IPS-18c (cell line): ENCODE data around the gene PJVK.
"Not testable (repeated sequence)": the region's sequence is repeated elsewhere in the genome, so short reads cannot be mapped to it uniquely, and the experiment has no call there.

Experiments used
- H3K4me3 ChIP-seq: 2 replicates; pipeline ENCODE4 v1.7.0; 2013; ENCODE audit warnings: low read depth, mild to moderate bottlenecking, low read length, moderate library complexity; ENCODE audit not compliant: insufficient read depth
- H3K9me3 ChIP-seq: one replicate; pipeline ENCODE4 v1.6.1; 2013; ENCODE audit warnings: mild to moderate bottlenecking, low read length, moderate library complexity; ENCODE audit not compliant: control insufficient read depth, insufficient read depth

The PJVK gene, protein sequence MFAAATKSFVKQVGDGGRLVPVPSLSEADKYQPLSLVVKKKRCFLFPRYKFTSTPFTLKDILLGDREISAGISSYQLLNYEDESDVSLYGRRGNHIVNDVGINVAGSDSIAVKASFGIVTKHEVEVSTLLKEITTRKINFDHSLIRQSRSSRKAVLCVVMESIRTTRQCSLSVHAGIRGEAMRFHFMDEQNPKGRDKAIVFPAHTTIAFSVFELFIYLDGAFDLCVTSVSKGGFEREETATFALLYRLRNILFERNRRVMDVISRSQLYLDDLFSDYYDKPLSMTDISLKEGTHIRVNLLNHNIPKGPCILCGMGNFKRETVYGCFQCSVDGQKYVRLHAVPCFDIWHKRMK

DNA sequence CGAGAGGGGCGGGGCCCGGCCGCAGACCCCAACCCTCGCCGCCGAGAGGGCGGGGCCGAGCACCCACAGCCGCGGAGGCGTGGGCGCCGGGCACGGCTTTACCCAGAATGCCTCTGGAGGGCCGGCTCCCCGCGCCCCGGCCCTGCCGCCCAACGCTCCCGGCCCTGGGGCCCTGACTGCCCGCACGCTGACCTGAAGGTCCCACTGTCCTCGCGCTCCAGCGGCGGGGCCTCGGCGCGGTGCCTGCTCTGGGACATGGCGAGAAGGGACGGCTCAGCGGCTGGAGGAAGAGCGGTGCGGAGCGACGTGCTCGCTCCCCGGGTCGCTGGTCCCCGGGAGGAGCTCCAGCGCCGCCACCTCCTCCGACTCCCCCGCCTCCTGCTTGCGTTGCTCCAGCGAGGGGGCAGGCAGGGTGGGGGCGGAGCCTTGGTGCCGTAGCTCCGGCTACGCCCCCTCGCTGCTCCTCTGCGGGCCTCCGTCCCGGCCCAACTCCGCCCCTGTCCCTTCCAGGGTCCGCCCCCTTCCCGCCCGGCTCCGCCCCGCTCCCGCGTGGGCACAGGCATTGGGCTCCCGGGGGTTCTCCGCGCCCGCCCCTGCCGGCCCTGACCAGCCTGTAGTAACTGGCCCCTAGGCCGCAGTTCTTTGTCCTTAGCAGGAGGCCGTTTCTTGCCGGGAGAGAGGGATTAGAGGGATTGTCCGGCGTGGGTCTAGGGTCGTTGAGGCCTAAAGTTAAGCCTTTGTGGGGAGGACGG, at the start of gene PJVK, which contains the start of gene PRKRA:
TSS of gene PJVK (plus strand) at position 605 of the 752 bp plus-strand sequence. CDS start 2,032 bp downstream, outside the sequence.
TSS of gene PRKRA (minus strand) at position 402 of the 752 bp plus-strand sequence. CDS start at position 257, 145 bp downstream.
- Histone ChIP-seq H3K9me3 (peaks cover 2% of the 10 kb centered on the region), H3K4me3 (peak within 1 kb of the TSS; percentile 64)

DNA sequence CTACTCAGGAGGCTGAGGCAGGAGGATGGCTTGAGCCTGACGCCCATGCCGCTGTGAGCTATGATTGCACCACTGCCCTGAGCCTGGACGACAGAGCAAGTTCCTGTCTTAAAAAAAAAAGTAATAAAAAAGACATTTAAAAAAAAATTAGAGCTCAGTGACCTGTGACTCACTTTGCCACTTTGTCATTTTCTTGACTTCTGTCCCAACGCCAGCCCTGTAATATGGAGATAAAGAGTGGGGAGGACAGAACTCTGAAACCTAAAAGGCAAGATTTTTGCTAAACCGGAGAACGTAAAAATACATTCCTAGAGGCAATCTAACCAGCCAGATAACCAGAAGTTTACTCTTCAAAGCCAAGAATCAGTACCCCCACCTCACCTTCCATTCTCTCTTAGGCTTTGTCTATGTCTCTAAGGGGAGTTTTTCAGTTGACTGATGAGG, 49.2 kb upstream of the PJVK start:
- no peaks in the 10 kb centered on the region for H3K9me3 ChIP-seq
- H3K4me3 ChIP-seq, result no peak overlapping the region

DNA sequence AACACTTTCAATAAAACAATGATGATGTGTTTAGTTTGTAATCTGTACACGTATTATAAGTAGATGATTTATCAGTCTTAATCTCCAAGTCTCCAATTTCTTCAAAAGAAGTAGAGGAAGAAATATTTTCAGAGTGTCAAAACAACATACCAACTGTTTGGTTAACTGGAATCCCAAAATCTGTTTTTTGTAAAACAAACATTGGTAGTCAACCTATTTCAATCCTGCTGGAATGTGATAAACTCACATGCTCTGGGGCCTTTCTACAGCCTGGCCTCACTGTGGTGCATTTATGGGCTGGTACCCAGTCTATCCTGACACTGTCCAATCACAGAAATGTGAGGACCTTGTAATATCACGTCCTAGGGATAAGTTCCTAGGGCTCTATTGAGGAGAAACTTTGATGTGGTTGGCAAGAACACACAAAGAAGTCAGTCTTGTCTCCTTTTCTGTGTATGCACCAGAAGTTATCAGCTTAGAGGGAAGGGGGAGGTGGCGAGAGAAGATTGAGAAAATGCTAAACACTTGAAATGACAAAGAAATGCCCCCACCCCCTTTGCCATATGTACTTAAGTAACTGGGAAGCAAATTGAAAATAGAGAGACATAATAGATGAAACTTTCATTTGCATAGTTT, 47.4 kb upstream of the PJVK start:
- H3K4me3 ChIP-seq, result no peak overlapping the region
- no peaks in the 10 kb centered on the region for H3K9me3 ChIP-seq

DNA sequence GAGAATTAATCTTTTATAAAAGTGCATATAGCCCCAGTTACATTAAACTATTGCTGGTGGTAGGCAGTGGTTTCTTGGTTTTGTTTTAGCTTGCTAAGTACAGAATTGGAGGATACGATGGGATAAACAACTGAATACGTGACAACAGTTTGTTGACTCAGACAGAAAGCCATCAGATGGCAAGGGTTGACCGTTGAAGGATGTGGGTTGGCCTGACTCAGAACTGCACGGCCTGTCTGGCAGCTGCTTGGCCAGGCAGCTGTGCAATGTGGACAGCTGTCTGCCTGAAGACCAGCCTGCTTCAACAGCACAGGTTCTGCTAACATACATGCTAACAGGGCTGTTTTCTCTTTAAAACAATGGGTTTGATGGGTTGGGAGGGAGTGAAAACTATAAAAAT, 46.8 kb upstream of the PJVK start:
- H3K4me3 ChIP-seq, result no peak overlapping the region
- no peaks in the 10 kb centered on the region for H3K9me3 ChIP-seq

DNA sequence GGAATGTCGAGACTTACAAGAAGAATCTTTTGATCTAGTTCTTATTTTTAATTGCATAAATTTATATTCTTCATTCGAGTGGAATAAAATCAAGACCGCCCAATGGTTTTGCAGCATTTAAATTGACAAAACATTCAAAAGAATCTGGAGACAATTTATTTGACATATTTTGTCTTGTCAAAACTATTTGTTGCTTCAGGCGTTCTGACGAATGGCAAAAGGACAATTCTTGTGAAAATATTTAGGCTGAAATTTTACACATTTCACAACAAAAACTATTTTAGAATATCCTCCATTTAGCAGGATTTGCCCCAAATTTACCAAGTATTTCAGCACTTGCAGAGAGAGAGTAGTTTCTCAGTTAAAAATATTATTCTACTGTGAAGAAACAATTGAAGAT, 41.9 kb upstream of the PJVK start:
- Histone ChIP-seq H3K9me3 (no peaks in the 10 kb centered on the region), H3K4me3 (no peak overlapping the region)

DNA sequence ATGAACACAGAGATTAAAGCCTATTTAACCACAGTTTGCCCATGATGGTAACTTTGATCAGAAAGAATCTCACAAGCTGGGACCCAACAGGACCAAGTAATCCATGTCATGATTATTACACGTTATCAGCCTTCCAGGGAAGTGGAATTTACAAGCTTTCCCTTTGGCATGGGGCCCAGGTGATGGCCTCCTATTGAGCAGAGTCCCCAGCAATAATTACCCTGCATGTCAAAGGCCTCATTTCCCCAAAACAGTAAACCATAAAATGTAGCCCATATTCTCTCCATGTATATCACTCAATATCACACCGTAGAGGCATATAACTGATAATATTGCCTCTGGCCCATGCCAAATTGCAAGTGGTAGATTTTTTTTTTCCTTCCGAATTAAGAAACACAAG, 39.1 kb upstream of the PJVK start:
- Histone ChIP-seq H3K9me3 (no peaks in the 10 kb centered on the region), H3K4me3 (no peak overlapping the region)

DNA sequence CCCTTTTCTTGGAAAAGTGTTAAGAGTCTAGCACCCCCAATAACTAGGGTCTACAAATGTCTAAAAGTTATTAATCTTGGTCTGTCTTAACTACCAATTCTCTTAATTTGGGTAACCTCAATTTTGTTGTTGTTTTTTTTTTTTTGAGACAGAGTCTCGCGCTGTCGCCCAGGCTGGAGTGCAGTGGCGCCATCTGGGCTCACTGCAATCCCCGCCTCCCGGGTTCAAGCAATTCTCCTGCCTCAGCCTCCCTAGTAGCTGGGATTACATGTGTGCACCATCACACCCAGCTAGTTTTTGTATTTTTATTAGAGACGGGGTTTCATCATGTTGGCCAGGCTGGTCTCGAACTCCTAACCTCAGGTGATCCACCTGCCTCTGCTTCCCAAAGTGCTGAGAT, 38.7 kb upstream of the PJVK start:
- H3K4me3 ChIP-seq, H3K9me3 ChIP-seq: not testable (repeated sequence)

DNA sequence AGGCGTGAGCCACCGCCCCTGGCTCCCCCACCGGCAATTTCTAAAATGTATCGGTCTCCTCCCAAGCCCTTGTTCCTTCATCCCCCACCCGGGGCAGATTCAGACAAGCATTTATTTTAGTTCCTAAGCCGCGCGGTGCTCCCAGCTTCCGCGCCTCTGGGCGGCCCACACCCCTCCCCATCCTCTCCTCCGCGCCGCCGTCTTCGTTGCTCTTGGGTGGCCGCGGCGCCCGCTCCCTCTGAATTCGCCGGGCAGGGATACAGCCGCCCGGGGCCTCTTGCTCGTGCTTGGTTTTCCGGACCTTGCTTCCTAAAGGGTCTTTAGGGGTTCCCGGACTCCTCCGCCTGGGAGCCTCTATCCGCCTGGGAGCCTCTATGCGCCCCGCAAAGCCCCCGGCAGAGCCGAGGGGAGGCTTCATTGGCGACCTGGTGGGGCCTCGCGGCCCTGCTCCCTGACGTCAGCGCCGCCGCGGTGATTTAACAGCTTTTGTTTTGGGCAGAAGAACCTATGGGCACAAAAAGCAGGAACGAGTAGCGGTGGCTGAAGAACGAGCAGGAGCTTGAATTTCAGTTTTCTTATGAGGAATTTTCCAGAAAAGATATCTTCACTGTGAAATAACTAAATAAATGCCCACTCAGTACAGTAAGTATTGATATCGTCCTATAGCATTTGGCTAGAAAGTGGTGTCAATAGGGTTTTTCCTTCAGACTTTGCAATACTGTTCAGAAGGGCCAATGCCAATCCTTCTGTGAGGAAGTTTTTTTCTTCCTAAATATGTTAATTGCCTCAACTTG, 37.5 kb upstream of the PJVK start:
- Histone ChIP-seq H3K4me3 (peak overlapping the region; percentile 75), H3K9me3 (no peaks in the 10 kb centered on the region)

DNA sequence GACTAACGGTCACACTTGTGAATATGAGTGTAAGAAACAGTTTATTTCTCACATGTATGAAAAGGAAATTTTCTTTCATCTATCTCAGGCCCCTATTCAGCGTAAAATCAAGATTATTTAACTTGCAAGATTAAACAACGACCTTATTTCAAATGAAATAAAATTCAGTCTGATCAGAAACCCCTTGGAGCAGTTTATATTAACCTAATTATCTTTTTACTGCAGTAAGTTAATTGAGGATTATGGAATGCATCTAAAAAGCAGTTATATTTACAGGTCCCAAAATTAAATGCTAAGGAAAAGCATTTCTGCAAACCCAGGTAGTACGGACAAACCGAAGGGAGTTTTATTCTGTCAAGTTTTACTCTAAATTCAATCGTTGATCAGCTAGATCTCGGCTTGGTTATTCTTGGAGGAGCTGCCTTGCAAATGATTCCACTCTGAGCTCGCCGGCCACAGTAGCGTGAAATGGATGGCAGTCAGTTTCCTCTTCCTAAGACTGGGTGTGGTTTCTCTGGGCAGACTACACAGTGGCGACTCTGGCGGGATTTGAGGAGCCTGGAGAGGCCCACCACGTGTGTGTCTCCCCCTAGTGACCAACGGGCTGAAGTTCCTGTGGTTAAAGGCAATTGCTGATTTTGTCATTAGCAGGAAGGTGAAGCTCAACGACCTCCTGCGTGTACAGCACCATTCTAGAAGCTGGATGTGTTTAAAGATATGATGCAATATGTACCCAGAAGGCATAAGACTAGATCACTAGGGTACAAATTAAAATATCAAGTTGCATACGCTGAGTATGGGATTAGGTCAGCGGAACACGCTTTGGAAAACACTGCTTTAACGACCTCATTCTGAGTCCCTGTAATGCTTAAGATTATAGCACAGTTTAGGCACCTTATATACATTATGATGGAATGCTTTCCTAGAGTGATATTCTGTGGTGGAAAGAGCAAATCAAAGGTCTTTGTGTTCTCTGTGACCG, 36.6 kb upstream of the PJVK start:
- H3K4me3 ChIP-seq, result peak overlapping the region; percentile 75
- H3K9me3 ChIP-seq, result no peaks in the 10 kb centered on the region

DNA sequence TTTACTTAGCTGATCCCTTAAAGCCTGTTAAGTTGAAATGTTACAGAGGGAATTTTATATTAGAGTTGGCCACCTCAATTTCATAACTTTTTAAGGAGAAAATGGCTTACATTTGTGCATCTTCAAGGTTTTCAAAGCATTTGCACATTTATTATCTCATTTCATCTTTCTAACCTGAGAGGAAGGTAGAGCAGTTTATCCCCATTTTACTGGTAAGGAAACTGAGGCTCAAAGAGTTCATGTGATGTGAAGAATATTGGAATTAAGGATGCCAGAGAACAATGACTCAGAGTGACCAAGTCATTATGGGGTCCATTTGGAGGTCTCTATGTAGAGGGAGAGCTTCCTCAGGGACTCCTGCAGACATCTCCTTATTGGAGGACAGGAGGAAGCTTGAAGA, 35.2 kb upstream of the PJVK start:
- H3K4me3 ChIP-seq, result no peak overlapping the region
- H3K9me3 ChIP-seq, result no peaks in the 10 kb centered on the region

DNA sequence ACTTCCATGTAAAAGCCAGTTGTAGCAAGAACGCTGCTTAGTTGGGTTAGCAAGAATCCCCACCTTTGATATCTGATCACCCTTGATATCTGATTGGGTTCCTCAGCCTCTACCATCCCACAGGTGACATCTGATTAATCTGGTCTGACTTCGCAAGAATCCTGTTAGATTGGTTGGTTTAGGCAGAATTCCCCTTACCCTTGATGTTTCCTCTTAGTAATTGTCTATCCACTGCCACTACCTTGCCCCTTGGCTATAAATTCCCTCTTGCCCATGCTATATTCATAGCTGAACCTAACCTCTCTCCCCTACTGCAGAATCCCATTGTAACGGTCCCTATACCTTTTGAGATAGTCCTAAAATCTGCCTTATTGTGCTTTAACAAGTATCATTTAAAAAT, 33.3 kb upstream of the PJVK start:
- H3K4me3 ChIP-seq, result no peak overlapping the region
- H3K9me3 ChIP-seq, result no peaks in the 10 kb centered on the region

DNA sequence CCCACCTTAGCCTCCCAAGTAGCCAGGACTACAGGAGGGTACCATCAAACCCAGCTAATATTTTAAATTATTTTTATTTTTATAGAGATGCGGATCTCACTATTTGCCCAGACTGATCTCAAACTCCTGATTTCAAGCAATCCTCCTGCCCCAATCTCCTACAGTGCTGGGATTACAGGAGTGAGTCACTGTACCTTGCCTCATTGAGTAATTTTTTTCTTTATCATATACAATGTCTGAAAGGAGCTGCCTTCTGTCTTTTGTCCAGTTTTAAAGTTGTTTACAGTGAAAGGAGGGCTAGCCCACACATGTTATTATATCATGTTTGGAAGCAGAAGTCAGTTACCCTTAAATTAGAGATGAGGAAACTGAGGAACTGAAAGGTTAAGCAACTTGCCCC, 32.8 kb upstream of the PJVK start:
- Histone ChIP-seq H3K4me3 (no peak overlapping the region), H3K9me3 (no peaks in the 10 kb centered on the region)

DNA sequence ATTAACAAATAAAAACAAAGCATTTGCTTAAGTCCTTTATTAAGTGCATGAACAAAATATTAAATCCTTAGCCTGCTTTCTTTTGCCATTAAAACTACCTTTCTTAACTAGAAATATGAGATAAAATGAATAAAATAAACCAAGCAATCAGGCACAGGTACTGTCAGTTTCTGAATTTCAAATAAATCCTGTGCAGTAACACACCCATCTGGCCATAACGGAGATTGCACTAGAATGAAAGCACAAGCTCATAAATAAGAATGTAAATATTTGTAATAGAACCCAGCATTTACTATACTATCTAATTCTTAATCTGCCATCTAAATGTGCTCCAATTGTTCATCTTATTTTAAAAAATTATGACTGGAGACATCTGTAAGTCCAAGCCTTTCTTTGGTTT, 32.1 kb upstream of the PJVK start:
- no peak overlapping the region for H3K4me3 ChIP-seq
- no peaks in the 10 kb centered on the region for H3K9me3 ChIP-seq

DNA sequence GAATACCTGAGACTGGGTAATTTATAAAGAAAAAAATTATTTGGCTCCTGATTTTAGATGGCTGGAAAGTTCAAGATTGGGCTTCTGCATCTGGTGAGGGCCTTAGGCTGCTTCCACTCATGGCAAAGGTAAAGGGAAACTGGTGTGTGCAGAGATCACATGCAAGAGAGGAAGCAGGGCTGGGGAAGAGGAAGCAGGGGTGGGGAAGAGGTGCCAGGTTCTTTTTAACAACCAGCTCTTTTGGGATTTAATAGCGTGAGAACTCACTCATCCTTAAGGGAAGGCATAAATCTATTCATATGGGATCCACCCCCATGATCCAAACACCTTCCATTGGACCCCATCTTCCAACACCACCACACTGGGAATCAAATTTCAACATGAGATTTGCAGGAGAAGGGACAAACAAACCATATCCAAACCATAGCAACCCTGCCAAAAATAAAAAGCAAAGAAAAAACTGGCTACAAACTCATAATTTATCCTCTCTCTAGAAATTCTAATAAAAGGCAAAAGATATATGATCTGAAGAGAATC, 30.6 kb upstream of the PJVK start:
- H3K9me3 ChIP-seq, result no peaks in the 10 kb centered on the region

DNA sequence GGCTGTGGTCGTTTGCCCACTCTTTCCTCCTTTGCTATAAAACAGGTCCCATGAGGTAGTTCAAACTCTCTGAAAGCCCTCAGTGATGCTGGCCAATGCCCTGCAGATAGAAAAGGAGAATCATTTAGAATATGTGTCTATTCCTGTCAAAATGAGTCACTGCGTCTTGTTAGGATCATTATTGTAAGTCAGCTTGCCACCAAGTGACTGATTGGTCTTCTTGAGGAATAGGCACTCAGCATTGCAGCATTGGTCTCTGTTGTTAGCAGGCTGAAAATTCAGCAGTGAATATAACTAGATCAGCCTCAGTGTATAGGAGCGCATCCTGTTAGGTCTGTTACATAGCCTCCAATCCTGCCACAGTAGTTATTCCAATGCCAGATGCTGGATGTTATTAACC, 29.1 kb upstream of the PJVK start:
- H3K4me3 ChIP-seq, result no peak overlapping the region
- H3K9me3 ChIP-seq, result no peaks in the 10 kb centered on the region

More for the DNA sequence above, 30.6 kb upstream of the PJVK start:
- no peak overlapping the region for H3K4me3 ChIP-seq

DNA sequence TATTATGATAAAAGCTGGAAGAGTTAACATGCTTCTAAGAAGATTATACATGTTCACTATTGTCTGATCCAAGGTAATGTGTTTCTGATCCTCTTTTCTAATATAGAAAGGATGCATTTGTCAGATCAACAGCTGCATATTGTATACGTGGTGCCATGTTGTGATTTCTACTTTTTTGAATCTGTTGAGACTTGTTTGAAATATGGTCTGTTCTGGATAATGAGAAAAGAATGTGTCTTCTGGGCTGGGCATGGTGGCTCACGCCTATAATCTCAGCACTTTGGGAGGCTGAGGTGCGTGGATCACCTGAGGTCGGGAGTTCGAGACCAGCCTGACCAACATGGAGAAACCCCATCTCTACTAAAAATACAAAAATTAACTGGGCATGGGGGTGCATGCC, 27.4 kb upstream of the PJVK start:
- H3K4me3 ChIP-seq, H3K9me3 ChIP-seq: not testable (repeated sequence)
